SK-N-DZ (cell line): ENCODE results near the gene RAB11FIP2.

Experiments used
- DNase-seq: peaks from one replicate; pipeline ENCODE4 v3.0.0-alpha.2; 2015; ENCODE audit warnings: low spot score

Gene RAB11FIP2

DNA sequence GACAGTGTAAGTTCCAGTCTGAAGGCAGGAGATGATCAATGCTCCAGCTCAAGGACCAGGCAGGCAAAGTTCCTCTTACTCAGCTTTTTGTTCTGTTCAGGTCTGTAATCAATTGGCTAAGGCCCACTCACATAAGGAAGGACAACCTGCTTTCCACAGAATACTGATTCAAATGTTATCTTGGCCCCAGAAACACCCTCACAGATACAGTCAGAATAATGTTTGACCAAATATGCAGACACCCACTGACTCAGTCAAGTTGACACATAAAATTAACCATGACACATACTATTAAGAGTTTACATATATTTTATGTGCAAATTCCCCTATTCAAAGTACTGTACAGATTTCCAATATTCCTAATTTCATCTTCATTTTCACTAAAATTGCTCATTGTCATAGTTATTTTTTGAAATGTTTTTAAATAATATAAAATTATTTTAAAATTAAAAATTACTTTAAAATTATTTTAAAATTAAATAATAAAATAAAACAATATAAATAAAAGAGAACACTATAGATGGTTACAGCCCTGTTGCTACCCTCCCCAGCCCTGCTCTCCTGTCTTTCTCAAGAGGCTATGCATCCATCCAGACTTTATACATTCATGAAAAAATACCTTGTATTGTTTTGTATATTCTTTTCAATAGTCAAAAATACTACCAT is 59.4 kb downstream of the RAB11FIP2 start:
- no peak for DNase-seq

DNA sequence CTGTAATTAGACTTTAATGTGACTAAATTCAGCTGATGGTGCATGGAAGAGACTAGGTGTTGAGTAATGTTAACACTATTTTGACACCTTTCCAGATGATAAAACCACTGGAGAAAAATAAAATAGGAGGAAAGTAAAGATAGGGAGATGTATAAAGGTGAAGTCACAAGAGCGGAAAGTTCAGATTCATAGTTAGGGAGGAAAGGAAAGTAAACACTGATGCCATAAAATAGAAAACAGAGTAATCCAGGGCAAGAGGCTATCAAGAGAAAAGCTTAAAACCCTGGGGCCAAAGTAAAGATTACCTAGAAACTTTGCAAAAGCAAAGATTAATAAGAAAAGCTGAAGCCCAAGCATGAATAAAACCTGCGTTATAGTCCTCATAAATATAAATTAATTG is 62.8 kb downstream of the RAB11FIP2 start:
- no peak for DNase-seq

DNA sequence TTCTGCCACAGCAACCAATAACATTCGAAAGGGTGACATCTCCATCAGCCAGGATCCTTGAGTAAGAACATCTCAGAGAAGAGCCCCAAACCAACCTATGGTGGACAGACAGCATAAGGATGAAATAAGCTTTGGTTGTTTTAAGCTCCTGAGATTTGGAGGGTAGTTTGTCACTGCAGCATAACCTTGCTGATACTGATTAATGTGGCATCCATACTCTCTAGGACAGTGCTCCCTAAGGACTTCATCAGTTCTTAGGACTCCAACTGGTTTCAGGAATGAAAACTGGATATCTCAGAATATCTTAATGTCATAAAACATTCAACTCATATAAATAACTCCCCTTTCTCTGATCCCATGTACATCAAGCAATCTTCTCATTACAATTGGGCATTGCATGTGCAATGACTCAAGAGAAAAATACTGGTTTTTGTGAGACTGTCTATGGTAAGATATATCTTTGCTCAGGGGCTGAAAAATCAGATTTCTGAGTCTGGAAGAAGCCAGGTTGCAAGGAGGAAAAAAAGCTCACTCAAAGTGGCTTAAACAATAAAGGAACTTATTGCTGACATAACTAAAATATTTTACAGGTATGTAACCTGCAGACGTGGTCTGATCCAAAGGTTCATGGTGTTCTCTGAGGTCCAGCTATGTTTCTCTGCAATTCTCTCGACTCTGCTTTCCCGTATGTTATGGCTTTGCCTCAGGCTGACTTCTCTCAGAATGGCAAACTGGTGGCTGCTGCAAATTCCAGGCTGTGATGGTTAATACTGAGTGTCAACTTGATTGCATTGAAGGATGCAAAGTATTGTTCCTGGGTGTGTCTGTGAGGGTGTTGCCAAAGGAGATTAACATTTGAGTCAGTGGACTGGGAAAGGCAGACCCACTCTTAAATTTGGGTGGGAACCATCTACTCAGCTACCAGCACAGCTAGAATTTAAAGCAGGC is 65.7 kb downstream of the RAB11FIP2 start:
- DNase-seq = no peak

DNA sequence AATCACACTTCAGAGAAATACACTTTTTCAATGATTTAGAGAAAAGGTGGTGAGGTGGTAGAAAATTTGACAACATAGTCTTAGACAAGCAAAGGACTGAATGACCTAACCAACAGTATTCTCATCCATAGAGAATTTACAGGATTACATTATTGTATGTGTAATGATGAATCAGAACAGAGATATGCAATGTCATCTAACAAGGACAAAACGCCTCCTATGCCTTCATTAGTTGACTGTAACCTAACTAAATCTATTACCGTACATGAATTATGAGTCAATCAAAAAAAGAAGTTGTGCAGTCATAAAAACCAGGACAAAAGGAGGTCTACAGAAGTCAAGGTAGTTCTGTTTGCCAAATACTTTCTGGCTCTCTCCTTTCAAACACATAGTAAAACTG is 66.5 kb downstream of the RAB11FIP2 start:
- no peak for DNase-seq

DNA sequence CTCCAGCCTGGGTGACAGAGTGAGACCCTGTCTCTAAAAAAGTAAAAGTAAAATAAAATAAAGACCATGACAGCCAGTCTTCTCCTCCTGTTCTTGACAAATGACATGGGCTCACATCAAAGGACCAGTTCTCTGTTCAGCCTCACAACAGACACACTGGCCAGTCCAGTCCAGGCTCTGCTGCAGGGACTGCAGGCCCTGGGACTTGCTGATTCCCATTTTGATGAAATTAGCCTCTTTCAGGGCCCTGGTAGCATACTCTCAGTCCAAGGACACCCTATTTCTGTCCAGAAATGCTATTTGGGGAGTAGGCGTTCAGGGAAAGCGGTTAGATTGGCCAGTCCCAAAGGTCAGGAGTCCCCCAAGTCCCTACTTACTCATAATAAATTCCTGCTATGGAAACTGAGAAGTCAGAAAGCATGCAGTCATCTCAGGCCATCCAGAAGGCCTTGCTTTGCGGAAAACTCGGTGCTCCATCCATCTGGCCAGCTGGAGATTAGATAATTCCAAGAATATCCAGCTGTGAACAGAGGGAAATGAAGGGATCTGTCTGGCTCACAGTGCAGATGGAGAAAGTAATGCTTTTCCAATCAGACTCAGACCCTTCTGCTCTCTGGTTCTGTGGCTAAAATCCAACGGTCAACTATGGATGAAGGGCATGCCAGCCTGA is 74.4 kb downstream of the RAB11FIP2 start:
- DNase-seq = no peak

DNA sequence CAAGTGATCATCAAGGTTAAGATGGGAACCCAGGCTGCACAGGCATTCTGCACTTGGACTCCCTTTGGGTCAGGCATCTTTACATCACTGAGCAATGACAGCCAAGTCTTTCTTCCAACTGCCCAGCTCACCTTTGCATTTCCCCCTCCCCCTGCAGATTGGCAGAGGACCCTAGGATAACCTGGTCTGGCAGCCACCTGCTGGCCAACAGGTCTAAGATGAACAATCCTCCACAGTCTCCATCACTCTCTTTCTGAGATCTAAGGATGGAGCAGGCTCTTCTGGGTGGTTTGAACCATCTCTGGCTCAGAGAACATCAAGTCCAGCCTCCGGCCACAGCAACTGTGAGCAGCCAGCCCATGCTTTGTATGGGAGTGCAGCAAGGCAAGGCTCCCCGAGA is 75.8 kb downstream of the RAB11FIP2 start:
- no peak for DNase-seq

DNA sequence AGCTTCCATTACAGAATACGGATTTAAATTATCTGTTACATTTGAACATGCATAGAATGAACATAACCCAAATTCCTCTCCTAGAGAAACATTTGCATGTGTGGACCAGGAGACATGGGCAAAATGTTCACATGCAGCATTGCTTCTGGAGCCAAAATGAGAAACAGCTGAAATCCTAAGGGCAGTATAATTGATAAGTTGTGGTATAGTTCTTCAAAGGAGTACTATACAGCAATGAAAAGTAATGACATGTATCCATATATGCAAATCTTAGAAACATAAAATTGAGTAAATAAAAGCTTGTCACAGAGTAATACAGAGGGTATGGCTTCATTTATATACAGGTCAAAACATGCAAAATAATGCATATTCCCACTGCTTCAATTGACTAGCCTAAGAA is 77.1 kb downstream of the RAB11FIP2 start:
- no peak for DNase-seq

DNA sequence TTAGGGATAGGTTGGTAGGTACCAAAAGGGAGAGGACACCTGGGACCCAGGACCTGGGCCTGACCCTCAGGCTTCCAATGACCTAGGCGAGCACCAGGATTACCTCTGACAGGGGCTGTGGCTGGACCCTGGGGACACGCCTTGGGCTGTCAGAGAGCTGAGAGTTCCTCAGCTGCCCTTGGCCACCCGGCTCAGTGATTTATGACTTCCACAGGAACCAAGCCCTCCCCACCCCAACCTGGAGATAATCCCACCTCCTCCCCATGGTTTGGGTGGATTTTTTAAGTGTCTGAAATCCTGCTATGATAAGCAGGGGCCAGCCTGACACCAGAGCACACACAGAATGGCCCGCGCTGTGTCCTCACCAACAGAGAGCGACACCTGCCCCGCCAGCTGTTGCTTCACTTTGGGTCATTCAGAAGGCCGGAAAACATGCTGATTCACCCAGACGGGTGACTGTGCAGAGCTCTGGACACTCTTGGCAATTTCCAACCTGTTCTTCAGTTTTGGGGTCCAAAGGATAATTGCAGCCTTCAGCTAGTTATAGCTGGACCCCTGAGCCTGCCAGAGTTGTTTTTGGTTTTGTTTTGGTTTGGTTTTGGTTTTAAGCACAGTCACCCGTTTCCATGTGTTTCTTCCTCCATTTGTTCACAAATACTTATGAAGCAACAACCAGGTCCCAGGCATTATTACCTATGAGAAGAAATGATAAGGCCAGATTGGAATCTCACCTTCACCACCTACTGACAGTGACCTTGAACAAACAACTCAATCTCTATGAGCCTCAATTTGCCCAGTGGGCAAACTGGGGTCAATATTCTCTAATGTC is 78.2 kb downstream of the RAB11FIP2 start:
- no peak for DNase-seq

DNA sequence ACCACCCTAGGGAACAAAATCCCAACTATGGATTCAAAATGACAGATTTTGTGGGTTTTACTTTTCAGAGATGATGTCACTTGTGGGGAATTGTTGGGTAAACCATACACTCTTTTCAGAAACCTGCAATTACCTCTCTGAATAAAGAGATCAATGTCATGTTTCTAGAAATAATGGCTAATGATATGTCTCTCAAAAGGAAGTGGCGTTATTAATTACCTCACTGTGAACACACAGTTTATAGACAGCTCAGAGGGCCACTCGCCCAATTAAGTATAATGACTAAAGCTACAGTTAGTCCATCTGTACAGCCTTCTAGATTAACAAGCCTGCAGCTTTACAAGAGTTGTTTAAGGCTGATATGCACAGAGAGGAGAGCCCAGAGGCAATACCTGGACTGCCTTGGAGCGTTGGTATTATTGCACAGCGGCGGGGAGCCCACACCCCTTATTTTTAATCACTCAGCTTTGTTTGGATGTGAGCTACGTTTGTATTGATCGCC is 79.5 kb downstream of the RAB11FIP2 start:
- no peak for DNase-seq

DNA sequence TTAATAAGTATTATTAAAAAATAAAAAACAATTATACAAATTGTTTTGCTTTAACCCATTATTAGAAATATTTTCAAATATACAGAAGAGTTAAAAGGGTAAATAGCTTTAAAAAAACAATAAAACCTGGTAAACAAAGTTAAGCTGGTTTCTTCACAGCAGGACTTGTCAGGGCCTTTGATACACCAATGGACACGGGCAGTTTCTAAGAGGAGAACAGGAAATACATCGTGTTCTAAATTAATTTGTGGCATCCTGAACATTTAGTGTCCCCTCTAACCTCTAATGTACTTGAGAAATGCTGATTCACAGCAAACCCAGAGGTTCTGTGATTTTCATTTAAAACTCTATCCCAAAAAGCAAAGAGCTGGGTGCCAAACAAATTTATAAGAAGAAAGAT is 80.8 kb downstream of the RAB11FIP2 start:
- DNase-seq = no peak

DNA sequence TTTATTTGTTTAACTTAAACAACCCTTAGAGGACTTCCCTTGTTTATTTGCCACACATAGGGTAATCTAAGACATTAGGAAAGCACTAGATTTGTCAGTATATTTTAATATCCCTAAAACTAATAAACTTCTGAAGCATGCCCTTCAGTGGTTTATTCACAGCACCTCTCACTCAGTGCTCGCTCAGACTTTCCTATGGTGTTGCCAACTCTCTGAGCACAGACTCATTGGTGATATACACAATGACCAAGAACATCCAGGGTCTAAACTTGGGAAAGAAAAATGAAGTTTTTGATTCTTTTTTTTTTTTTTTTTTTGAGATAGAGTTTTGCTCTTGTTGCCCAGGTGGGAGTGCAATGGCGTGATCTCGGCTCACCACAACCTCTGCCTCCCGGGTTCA is 82.2 kb downstream of the RAB11FIP2 start:
- no peak for DNase-seq

DNA sequence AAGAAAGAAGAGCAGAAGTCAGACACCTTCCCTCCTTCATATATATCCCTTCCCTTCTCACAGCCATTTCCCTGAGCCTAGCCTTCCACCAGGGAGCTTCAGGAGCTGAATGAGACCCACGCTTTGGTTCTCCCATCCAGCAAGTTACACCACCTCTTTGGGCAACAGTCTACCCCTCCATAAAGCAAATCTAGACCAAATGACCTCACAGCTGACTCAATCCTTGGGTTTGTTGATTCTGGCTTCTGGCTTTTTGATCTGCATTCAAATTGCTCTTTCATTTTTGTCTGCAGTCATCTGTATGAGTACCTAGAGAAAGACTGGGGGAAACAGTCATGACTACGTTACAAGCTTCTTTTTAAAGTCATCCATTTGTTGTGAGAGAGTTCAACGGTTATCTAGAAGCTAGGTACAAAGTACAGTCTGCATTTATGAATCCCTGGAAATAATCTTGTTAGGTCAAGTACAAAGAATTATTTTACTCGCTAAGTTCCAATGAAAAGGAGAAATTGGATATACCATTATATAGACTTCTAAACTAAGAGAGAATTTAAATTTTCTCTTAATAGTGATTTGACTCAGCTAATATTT is 86.3 kb downstream of the RAB11FIP2 start:
- DNase-seq = no peak

DNA sequence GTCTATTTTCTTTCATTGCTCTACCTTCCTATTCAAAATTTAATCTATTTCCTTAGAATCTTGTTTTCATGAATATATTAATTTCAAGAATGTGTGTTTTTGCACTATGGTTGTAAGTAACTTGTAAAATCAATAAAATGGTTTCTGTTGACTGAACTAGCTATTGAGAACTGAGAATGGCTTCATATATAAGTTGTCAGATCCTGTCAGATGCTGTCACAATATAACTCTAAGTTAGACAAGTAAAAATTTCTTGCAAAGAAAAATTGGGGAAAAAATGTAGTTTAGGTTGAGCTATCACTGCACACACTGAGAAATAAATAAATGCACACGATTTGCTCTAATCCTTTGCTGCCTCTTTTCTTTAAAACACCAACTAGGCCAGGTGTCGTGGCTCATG is 89.8 kb downstream of the RAB11FIP2 start:
- DNase-seq = no peak

DNA sequence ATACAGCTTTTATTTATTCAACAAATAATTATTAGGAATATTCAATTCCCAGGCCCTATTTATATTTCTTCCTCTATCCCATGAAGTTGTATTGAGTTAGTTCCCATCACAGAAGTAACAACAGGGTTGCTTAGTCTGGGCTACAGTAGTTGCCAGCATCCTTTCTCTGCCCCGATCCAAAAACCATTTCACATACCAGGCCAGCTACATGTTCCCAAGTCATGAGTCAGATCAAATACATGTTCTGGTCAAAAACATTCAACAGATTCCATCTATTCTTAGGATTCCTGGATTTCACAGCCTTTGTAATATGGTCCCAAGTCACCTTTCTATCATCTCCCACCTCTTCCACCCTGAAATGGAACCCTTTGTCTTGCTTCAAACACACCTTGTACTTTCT is 91.6 kb downstream of the RAB11FIP2 start:
- DNase-seq = no peak
